Measurements from ENCODE around the gene TMEM86B. TPM values are rescaled to one million over a fixed set of nuclear protein-coding genes. Genes with fewer than 3 reads are reported as not detected.

TMEM86B gene
- total RNA-seq, 1 experiment from 2014 or later: 9.5 TPM

Small RNA genes within 50 kb of the gene (small RNA-seq; reads per million reads assigned to genes)
- gene MIR6802 (0.12 reads per million), gene MIR6803 (not detected), gene MIR6804 (not detected)

Other genes with a start within 250 kb of the TMEM86B start
- 0.26 TPM in 1 of 2 replicates, not detected in the other for gene GP6, start 190.5 kb downstream of the TMEM86B start, total RNA-seq (2014; rRNA removed; shearing (Covaris generic); ENCODE audit: low replicate concordance)
- gene RDH13, start 165.6 kb downstream of the TMEM86B start, total RNA-seq (2014; rRNA removed; shearing (Covaris generic); ENCODE audit: low replicate concordance): 16.4 and 23.8 TPM in 2 replicates
- gene EPS8L1, start 152.9 kb downstream of the TMEM86B start, total RNA-seq (2014; rRNA removed; shearing (Covaris generic); ENCODE audit: low replicate concordance): not detected in 2 replicates
- 81.8 and 267 TPM in 2 replicates for gene PPP1R12C, start 111.1 kb downstream of the TMEM86B start, total RNA-seq (2014; rRNA removed; shearing (Covaris generic); ENCODE audit: low replicate concordance)
- gene TNNT1, start 79.6 kb downstream of the TMEM86B start, total RNA-seq (2014; rRNA removed; shearing (Covaris generic); ENCODE audit: low replicate concordance): 10.4 and 39.0 TPM in 2 replicates
- gene TNNI3, start 71.0 kb downstream of the TMEM86B start, total RNA-seq (2014; rRNA removed; shearing (Covaris generic); ENCODE audit: low replicate concordance): 0.93 and 1.2 TPM in 2 replicates
- gene DNAAF3, start 62.1 kb downstream of the TMEM86B start, total RNA-seq (2014; rRNA removed; shearing (Covaris generic); ENCODE audit: low replicate concordance): 2.5 and 4.2 TPM in 2 replicates
- not detected in 2 replicates for gene SYT5, start 48.5 kb downstream of the TMEM86B start, total RNA-seq (2014; rRNA removed; shearing (Covaris generic); ENCODE audit: low replicate concordance)
- gene PTPRH, start 19.3 kb downstream of the TMEM86B start, total RNA-seq (2014; rRNA removed; shearing (Covaris generic); ENCODE audit: low replicate concordance): 1.4 TPM in 1 of 2 replicates, not detected in the other
- 134 and 231 TPM in 2 replicates for gene PPP6R1, start 30.3 kb upstream of the TMEM86B start, total RNA-seq (2014; rRNA removed; shearing (Covaris generic); ENCODE audit: low replicate concordance)
- 35.0 and 62.5 TPM in 2 replicates for gene HSPBP1, start 51.3 kb upstream of the TMEM86B start, total RNA-seq (2014; rRNA removed; shearing (Covaris generic); ENCODE audit: low replicate concordance)
- 15.5 and 31.0 TPM in 2 replicates for gene BRSK1, start 55.2 kb upstream of the TMEM86B start, total RNA-seq (2014; rRNA removed; shearing (Covaris generic); ENCODE audit: low replicate concordance)
- gene TMEM150B, start 96.6 kb upstream of the TMEM86B start, total RNA-seq (2014; rRNA removed; shearing (Covaris generic); ENCODE audit: low replicate concordance): 0.61 TPM in 1 of 2 replicates, not detected in the other
- gene KMT5C, start 111.1 kb upstream of the TMEM86B start, total RNA-seq (2014; rRNA removed; shearing (Covaris generic); ENCODE audit: low replicate concordance): 10.3 and 46.1 TPM in 2 replicates
- not detected in 2 replicates for gene COX6B2, start 126.0 kb upstream of the TMEM86B start, total RNA-seq (2014; rRNA removed; shearing (Covaris generic); ENCODE audit: low replicate concordance)
- not detected in 2 replicates for gene GARIN5B, start 134.5 kb upstream of the TMEM86B start, total RNA-seq (2014; rRNA removed; shearing (Covaris generic); ENCODE audit: low replicate concordance)
- 0.40 and 0.41 TPM in 2 replicates for gene IL11, start 141.7 kb upstream of the TMEM86B start, total RNA-seq (2014; rRNA removed; shearing (Covaris generic); ENCODE audit: low replicate concordance)
- not detected in 2 replicates for gene TMEM190, start 148.1 kb upstream of the TMEM86B start, total RNA-seq (2014; rRNA removed; shearing (Covaris generic); ENCODE audit: low replicate concordance)
- gene TMEM238, start 155.5 kb upstream of the TMEM86B start, total RNA-seq (2014; rRNA removed; shearing (Covaris generic); ENCODE audit: low replicate concordance): 0.89 and 8.0 TPM in 2 replicates
- 959 and 1,311 TPM in 2 replicates for gene RPL28, start 157.2 kb upstream of the TMEM86B start, total RNA-seq (2014; rRNA removed; shearing (Covaris generic); ENCODE audit: low replicate concordance)
- gene UBE2S, start 179.0 kb upstream of the TMEM86B start, total RNA-seq (2014; rRNA removed; shearing (Covaris generic); ENCODE audit: low replicate concordance): 291 and 1,094 TPM in 2 replicates
- not detected in 2 replicates for gene SHISA7, start 214.5 kb upstream of the TMEM86B start, total RNA-seq (2014; rRNA removed; shearing (Covaris generic); ENCODE audit: low replicate concordance)
- 102 and 151 TPM in 2 replicates for gene ISOC2, start 232.9 kb upstream of the TMEM86B start, total RNA-seq (2014; rRNA removed; shearing (Covaris generic); ENCODE audit: low replicate concordance)
- gene C19orf85, start 236.0 kb upstream of the TMEM86B start, total RNA-seq (2014; rRNA removed; shearing (Covaris generic); ENCODE audit: low replicate concordance): not detected in 2 replicates
- gene ZNF628, start 247.9 kb upstream of the TMEM86B start, total RNA-seq (2014; rRNA removed; shearing (Covaris generic); ENCODE audit: low replicate concordance): 1.1 and 6.2 TPM in 2 replicates

Measured in Karpas-422 (cell line).